ENCODE data around the gene ZSCAN4. TPM values are rescaled to one million over a fixed set of nuclear protein-coding genes. Genes with fewer than 3 reads are reported as not detected.

Gene ZSCAN4
- polyA plus RNA-seq, 3 donors, result not detected

DNA sequence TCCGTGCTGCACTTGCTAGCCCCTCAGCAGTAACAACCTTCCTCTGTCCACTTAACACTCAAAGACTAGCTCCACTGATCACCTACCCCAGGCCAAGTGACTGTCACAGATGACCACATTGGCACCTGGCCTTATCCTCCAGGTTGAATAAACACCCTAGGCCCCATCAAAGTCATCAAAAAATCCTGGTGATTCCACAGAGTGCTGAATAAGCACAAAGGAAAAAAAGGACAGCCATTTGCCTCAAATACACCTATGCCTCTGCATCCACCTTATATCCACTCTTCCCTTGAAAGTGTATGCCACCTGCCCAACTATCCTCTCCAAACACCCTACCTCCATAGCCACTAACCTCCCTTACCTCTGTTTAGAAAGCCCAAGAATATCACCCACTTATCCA is 37.6 kb downstream of the ZSCAN4 start:
- Mint-ChIP-seq H3K4me3 (no peak overlapping the region), H3K27me3 (ENCODE audit: low read depth in 3 of 3) (peaks cover 20 to 23% (median 22%) of the 10 kb centered on the region in 3 donors)

GRCh38 chr19:57708641-57709361 is 40.1 kb downstream of the ZSCAN4 start, which contains the start of gene ZNF154:
Gene ZNF154, minus strand, starts transcription at chr19:57709204. Its CDS starts 233 bp downstream, at chr19:57708971.
- peak within 1 kb of the TSS; percentile 4 to 69 (median 36) for H3K4me3 ChIP-seq (replicated peaks in 1 of 3; ENCODE audit: low read depth in 2 of 3, low read length in 3 of 3)
- no peak within 1 kb of the TSS for H3K27ac ChIP-seq (ENCODE audit: low read depth in 1 of 2, low read length in 2 of 2)
- H3K27me3 Mint-ChIP-seq (ENCODE audit: low read depth in 3 of 3), result peaks cover 20 to 23% (median 22%) of the 10 kb centered on the region in 3 donors
- peak within 1 kb of the TSS; percentile 63 for H2AFZ ChIP-seq (ENCODE audit: insufficient read depth, low read depth, low read length, poor library complexity, severe bottlenecking)
- H4K20me1 ChIP-seq (ENCODE audit: insufficient read depth, low read length), result no peaks in the 10 kb centered on the region
- peak within 1 kb of the TSS; percentile 71 for H3K4me2 ChIP-seq (replicated peaks; ENCODE audit: extremely low read depth, low read length, poor library complexity, severe bottlenecking)
- TF ChIP-seq, protein P1, sequence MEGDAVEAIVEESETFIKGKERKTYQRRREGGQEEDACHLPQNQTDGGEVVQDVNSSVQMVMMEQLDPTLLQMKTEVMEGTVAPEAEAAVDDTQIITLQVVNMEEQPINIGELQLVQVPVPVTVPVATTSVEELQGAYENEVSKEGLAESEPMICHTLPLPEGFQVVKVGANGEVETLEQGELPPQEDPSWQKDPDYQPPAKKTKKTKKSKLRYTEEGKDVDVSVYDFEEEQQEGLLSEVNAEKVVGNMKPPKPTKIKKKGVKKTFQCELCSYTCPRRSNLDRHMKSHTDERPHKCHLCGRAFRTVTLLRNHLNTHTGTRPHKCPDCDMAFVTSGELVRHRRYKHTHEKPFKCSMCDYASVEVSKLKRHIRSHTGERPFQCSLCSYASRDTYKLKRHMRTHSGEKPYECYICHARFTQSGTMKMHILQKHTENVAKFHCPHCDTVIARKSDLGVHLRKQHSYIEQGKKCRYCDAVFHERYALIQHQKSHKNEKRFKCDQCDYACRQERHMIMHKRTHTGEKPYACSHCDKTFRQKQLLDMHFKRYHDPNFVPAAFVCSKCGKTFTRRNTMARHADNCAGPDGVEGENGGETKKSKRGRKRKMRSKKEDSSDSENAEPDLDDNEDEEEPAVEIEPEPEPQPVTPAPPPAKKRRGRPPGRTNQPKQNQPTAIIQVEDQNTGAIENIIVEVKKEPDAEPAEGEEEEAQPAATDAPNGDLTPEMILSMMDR (IDR thresholded peaks at IDR 0.05), result no peak
- peak within 1 kb of the TSS; percentile 81 to 90 for H3K4me3 Mint-ChIP-seq
- peaks cover 5 to 10% of the 10 kb centered on the region in 2 donors for H3K4me1 ChIP-seq (ENCODE audit: control insufficient read depth in 1 of 2, insufficient read depth in 2 of 2, low read length in 2 of 2)
- peak within 1 kb of the TSS; percentile 27 for H3K9ac ChIP-seq (ENCODE audit: insufficient read depth, low read length, poor library complexity, severe bottlenecking)
- DNase-seq, result no peak
- peak within 1 kb of the TSS in 1 of 7 donors; percentile 87 for H3K27ac Mint-ChIP-seq
- intact Hi-C loops (cut with micrococcal nuclease), result no loop called here
- H3K36me3 Mint-ChIP-seq, result peaks cover 16 to 29% of the 10 kb centered on the region in 2 donors
- peaks cover 42 to 94% (median 78%) of the 10 kb centered on the region in 7 donors for H3K9me3 Mint-ChIP-seq
- peaks cover 0 to 10% of the 10 kb centered on the region in 2 donors for H3K27me3 ChIP-seq (ENCODE audit: control insufficient read depth in 2 of 2, insufficient read depth in 2 of 2, low read length in 2 of 2)
- peaks cover 0 to 5% of the 10 kb centered on the region in 2 donors for H3K36me3 ChIP-seq (replicated peaks in 1 of 2; ENCODE audit: control insufficient read depth in 1 of 2, insufficient read depth in 2 of 2, low read length in 2 of 2)
- H3K9me3 ChIP-seq (replicated peaks in 1 of 2; ENCODE audit: control insufficient read depth in 1 of 2, insufficient read depth in 1 of 2, low read length in 2 of 2), result peaks cover 79% of the 10 kb centered on the region in 2 donors
- WGBS (ENCODE audit: insufficient coverage), result 5% methylated on average over 51 of the region's 53 CpGs
- H3K79me2 ChIP-seq (ENCODE audit: insufficient read depth, low read length), result no peaks in the 10 kb centered on the region
- H3K4me1 Mint-ChIP-seq, result peaks cover 27% of the 10 kb centered on the region

More for the DNA sequence above, 37.6 kb downstream of the ZSCAN4 start:
- Histone ChIP-seq H3K4me3 (replicated peaks in 1 of 3; ENCODE audit: low read depth in 2 of 3, low read length in 3 of 3) (no peak overlapping the region), H3K9me3 (replicated peaks in 1 of 2; ENCODE audit: control insufficient read depth in 1 of 2, insufficient read depth in 1 of 2, low read length in 2 of 2) (peaks cover 85 to 90% of the 10 kb centered on the region in 2 donors), H3K27ac (ENCODE audit: low read depth in 1 of 2, low read length in 2 of 2) (no peak overlapping the region), H3K36me3 (replicated peaks in 1 of 2; ENCODE audit: control insufficient read depth in 1 of 2, insufficient read depth in 2 of 2, low read length in 2 of 2) (peaks cover 0 to 22% of the 10 kb centered on the region in 2 donors), H3K79me2 (ENCODE audit: insufficient read depth, low read length) (no peaks in the 10 kb centered on the region), H3K4me1 (ENCODE audit: control insufficient read depth in 1 of 2, insufficient read depth in 2 of 2, low read length in 2 of 2) (peaks cover 5 to 10% of the 10 kb centered on the region in 2 donors), H2AFZ (ENCODE audit: insufficient read depth, low read depth, low read length, poor library complexity, severe bottlenecking) (no peak overlapping the region), H3K27me3 (ENCODE audit: control insufficient read depth in 2 of 2, insufficient read depth in 2 of 2, low read length in 2 of 2) (peaks cover 0 to 10% of the 10 kb centered on the region in 2 donors), H3K9ac (ENCODE audit: insufficient read depth, low read length, poor library complexity, severe bottlenecking) (no peak overlapping the region), H4K20me1 (ENCODE audit: insufficient read depth, low read length) (no peaks in the 10 kb centered on the region), H3K4me2 (replicated peaks; ENCODE audit: extremely low read depth, low read length, poor library complexity, severe bottlenecking) (no peak overlapping the region)
- WGBS (ENCODE audit: insufficient coverage), result 100% methylated on average over 1 of the region's 1 CpG
- no peak for DNase-seq
- Mint-ChIP-seq H3K36me3 (peaks cover 25 to 44% of the 10 kb centered on the region in 2 donors), H3K4me1 (peaks cover 27% of the 10 kb centered on the region), H3K9me3 (peaks cover 55 to 98% (median 90%) of the 10 kb centered on the region in 7 donors), H3K27ac (no peak overlapping the region)
- TF ChIP-seq, protein P1 (IDR thresholded peaks at IDR 0.05), result no peak
- intact Hi-C loops (cut with micrococcal nuclease), result no loop called here

All from CD14-positive monocyte (primary cell).